ENCODE data around the gene ENDOU. TPM values are rescaled to one million over a fixed set of nuclear protein-coding genes. Genes with fewer than 3 reads are reported as not detected.
A peak's percentile ranks its signal among the peaks of the same experiment; 100 is the strongest.
"Not testable (repeated sequence)": the region's sequence is repeated elsewhere in the genome, so short reads cannot be mapped to it uniquely, and the experiment has no call there.

Gene ENDOU
- total RNA-seq, 1 donor from 2014 or later: 0.24 TPM

DNA sequence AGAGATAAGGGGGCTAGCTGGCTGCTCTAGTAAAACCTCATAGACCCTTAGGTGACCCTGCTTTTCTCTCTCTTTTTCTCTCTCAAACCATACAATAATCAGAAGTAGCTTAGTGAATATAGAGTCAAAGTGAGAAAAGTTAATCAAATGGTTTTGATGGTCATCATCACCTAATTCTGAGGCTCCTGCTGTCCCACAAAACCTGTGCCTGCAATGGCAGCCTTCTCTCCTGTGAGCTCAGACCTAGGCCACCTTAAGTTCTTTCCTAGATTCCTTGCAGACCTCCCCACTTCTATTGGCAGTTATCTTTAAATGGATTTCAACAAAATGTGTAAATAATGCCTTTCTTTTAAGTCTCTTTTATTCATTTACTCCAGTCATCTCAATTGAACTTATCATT is 17.9 kb downstream of the ENDOU start:
- DNase-seq (ENCODE audit: low spot score): no peak
- intact Hi-C loops (cut with DNase I): no loop called here

DNA sequence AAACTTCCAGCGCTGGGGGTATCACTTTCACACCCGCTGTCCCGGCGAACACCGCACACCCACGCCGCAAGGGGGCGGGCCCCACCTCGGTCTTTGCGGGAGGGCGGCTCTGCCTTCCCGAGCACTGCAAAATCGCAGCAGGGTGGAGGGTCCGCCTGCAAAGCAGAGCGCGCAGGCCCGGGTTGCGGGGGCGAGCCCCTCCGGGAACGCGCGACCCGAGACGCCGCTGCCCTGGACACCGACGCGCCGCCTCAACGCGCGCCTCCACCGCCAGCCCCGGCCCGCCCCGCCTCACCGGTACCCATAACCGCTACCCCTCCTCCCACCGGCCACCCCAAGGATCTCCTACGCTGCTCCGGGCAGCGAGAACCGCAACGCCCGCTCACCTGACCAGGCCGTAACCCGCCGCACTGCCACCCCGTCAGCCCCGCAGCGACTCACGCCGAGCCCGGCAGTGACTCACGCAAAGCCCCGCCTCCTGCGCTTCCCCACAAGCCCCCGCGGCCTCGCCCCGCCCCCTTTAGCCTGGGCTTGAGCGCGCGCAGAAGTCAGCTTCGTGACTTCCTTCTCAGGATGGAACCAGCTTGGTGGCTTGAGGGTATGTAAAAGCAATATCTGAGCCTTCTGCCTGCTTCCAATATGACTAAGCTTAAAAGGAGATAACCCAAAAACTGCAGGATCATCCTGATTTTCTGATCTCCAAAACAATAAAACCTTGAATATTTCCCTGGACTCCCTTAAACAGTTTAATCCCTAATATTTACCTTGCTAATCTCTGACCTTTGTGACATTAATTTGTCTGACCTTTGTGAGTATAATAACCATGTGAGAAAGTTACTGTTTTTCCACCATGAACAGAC is 19.5 kb downstream of the ENDOU start, which contains the start of gene RPAP3:
TSS of gene RPAP3 (minus strand) at position 465 of the 860 bp plus-strand sequence. CDS start 3,190 bp downstream, outside the sequence.
- intact Hi-C loops (cut with DNase I): no loop called here
- peak; percentile 99 for DNase-seq (ENCODE audit: low spot score)

DNA sequence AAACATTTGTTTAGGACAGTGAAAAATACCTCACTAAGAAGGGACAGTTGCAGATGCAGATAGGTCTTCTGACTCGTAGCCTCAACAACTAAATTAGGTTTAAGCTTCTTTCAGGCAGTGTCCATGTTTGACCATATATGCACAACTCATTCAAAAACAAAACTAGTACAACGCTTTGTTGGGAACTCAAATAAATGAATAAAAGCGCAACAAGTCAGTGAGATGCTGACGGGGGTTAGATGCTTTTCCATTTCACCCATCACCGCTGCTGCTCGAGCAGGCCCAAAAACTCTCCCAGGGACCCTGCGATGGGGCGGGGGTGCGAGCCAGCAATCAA is 20.1 kb downstream of the ENDOU start:
- DNase-seq (ENCODE audit: low spot score): no peak
- intact Hi-C loops (cut with DNase I): no loop called here

DNA sequence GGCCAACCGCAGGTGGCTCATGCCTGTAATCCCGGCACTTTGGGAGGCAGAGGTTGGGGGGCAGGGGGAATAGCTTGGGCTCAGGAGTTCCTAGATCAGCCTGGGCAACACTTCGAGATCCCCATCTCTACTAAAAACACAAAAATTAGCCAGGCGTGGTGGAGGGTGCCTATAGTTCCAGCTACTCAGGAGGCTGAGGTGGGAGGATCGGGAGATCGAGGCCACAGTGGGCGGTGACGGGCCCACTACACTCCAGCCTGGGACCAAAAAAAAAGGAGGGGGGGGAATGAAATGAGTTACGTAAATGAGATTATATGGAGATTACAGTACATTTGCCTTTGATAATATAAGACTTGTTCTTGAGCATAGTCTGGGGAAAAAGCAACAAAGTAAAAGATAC is 20.6 kb downstream of the ENDOU start:
- intact Hi-C loops (cut with DNase I): no loop called here
- no peak for DNase-seq (ENCODE audit: low spot score)

DNA sequence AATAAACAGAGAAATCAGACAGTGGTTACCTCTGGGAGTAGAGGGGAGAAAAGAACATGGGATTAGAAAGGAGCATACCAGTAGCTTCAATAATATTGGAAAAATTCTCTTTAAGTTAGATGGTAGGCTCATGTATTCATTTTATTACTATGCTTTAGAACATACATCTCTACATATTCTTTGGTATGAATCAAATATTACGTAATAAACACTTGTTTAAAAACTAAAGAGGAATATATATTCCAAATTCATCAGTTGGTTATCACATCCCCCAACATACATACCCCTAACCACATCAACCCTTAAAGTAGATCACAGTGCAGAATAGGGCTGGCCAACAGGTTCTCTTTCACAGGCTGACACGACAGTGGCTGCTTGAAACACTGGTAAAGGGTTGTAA is 25.0 kb downstream of the ENDOU start:
- no peak for DNase-seq (ENCODE audit: low spot score)
- intact Hi-C loops (cut with DNase I): no loop called here

DNA sequence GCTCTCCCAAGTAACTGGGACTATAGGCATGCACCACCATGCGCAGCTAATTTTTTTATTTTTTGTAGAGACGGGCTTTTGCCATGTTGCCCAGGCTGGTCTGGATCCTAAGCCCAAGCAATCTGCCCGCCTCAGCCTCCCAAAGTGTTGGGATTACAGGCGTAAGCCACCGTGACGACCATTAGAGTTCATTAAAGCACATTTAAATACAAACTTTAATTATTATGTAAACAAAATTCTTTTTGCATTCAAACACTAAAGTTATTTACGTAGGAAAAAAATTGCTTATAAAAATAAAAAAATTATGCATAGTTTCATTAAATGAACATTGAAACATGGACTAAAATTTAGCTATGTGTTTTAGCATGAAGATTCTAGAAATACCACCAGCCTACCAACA is 26.7 kb downstream of the ENDOU start:
- intact Hi-C loops (cut with DNase I): no loop called here
- no peak for DNase-seq (ENCODE audit: low spot score)

DNA sequence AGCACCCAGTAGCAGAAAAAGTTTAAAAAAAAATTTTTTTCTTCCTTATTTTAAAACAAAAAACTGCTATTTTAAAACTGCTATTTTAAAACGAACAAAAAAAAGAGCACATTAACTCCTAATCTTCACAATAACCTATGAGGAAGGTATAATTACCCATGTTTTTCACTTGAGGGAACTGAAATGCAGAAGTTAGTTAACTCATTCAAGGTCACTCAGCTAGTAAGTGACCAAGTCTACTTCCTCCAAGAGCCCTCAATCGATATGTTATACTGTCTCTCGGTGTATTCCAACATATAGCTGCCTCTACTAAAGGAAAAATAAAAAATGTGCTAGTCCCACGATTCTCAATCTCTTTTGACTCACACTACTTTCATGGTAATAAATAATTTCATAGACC is 27.2 kb downstream of the ENDOU start:
- DNase-seq (ENCODE audit: low spot score): no peak
- intact Hi-C loops (cut with DNase I): no loop called here

DNA sequence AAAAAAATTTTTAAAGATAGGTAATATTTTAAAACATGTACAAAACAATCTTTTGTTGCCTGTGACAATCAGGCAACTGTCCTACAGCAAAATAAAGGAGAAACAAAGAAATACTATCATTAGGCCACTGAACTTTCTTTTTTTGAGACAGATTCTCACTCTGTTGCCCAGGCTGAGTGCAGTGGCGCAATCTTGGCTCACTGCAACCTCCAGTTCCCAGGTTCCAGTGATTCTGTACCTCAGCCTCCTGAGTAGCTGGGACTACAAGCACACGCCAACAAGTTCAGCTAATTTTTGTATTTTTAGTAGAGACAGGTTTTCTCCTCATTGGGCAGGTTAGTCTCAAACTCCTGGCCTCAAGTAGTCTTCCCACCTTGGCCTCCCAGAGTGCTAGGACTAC is 36.1 kb downstream of the ENDOU start:
- intact Hi-C loops (cut with DNase I): loop anchor here (5.0 kb wide), 2 partner anchors 37 to 657 kb away; no protein-coding TSS in a partner anchor
- no peak for DNase-seq (ENCODE audit: low spot score)

DNA sequence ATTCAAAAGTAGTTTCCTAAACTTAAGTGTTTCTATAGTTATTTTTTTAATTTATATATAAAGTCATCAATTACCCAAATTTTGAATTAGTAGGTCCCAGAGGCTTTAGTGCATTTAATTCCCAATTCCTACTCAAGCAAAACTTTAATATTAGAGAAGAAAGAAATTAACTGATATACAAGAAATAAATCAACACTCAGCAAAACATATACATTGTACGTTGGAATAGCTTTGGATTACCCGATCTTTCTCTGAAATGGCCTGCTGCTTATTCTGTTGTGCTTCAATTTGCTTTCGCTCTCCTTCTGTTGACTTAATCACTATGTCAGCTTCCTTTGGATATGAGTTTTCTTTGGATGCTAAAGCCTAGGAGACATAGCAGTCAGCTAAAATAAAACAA is 37.7 kb downstream of the ENDOU start:
- no peak for DNase-seq (ENCODE audit: low spot score)
- intact Hi-C loops (cut with DNase I): loop anchor here (5.0 kb wide), 2 partner anchors 35 to 655 kb away; no protein-coding TSS in a partner anchor

DNA sequence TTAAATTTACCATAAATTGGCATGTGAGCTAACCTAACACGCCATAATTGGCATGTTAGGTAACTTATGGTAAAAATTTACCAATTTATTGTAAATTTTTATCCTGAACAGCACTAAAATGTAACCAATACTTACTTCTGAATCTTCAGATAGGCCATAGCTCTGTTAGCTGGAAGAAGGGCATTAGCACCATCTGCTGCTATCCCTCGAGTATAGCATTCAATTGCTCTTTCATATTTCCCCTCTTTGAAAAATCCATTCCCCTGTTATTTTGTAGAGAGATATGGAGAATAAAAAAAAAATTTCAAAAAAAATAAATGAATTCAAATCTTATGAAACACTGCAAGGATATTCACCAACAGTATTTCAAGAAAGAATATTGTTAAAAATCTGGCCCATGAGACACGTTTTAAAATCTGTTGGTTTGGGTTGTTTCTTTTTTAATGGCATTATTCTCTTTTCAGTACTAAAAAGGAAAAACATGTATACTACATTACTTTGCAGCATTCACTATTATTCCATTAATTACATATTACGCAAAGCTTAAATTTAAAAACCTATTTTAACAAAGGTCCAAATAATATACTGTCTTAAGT is 38.5 kb downstream of the ENDOU start:
- no peak for DNase-seq (ENCODE audit: low spot score)
- intact Hi-C loops (cut with DNase I): loop anchor here (5.0 kb wide), 2 partner anchors 34 to 654 kb away; no protein-coding TSS in a partner anchor

DNA sequence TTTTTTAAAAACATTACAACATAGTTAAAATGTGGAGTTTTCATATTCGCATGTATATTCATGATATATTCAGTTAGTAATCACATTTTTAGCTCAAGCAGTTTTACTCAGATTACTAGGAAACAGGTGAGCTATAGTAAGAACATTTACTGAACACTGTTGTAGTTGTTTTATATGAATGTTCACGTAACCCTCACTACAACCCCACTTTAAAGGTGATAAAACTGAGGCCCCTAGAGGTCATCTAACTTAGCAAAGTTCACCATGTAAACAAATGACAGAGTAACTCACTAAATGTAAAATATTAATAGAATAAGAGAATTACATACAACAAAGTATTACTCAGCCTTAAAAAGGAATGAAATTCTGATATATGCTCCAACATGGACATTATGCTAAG is 45.5 kb downstream of the ENDOU start:
- intact Hi-C loops (cut with DNase I): no loop called here
- no peak for DNase-seq (ENCODE audit: low spot score)

DNA sequence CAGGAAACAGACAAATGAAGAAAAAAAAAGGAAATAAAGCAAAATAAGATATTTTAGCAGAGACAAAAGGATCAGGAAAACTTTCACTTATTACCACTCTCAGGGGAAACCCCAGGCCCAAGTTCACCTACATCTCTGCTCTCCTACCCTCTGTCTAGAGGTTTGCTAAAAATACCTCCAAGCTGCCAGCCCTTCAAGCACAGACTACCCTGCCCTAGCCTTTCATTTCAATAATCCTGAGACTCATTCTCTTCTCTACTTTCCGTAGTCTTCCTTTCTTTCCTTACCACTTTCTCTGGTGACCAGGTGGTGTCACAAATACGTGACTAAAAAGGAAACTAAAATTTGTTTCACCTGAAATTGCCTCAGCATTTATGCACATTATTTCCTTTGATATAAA is 53.2 kb downstream of the ENDOU start:
- intact Hi-C loops (cut with DNase I): no loop called here
- no peak for DNase-seq (ENCODE audit: low spot score)

DNA sequence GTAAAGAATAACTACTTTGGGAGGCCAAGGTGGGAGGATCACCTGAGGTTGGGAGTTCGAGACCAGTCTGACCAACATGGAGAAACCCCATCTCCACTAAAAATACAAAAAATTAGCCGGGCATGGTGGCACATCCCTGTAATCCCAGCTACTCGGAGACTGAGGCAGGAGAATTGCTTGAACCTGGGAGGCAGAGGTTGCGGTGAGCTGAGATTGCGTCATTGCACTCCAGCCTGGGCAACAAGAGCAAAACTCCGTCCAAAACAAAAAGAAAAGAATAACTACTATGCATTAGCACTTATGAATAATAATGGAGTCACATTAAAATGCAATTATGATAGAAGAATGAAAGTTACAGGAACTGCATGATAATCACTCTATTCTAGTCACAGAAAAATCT is 57.4 kb downstream of the ENDOU start:
- DNase-seq (ENCODE audit: low spot score); intact Hi-C loops (cut with DNase I): not testable (repeated sequence)

Other genes starting within 250 kb of the ENDOU start
- gene RPAP3, start 19.5 kb downstream of the ENDOU start, total RNA-seq: 21.0 TPM
- 26.3 TPM for gene RAPGEF3, start 33.4 kb upstream of the ENDOU start, total RNA-seq
- 20.7 TPM for gene SLC48A1, start 47.7 kb upstream of the ENDOU start, total RNA-seq
- gene HDAC7, start 94.4 kb upstream of the ENDOU start, total RNA-seq: 62.7 TPM
- 1.3 TPM for gene VDR, start 179.5 kb upstream of the ENDOU start, total RNA-seq
- gene TMEM106C, start 238.1 kb upstream of the ENDOU start, total RNA-seq: 37.5 TPM

Measured in cardiac septum (tissue), 1 donor.